Tibial nerve (tissue), 3 donors: ENCODE data around the gene RPL38.

ENCODE experiments used
- CTCF ChIP-seq, 5 experiments: fragments of 200-600 bp in 3 of 5; fragments of 450-650 bp in 2 of 5; sonication (generic) in 3 of 5; IDR thresholded peaks; one replicate each; pipeline ENCODE4 v1.5.1; 2016 to 2019; ENCODE audit warnings: antibody characterized with exemption in 5 of 5, mild to moderate bottlenecking in 3 of 5, moderate library complexity in 2 of 5
- POLR2A ChIP-seq, 2 donors: fragments of 450-650 bp; IDR thresholded peaks; one replicate each; pipeline ENCODE4 v1.6.1; 2017; ENCODE audit warnings: antibody characterized with exemption in 2 of 2, mild to moderate bottlenecking in 2 of 2, moderate library complexity in 2 of 2

- no peak for TF ChIP-seq CTCF (IDR thresholded peaks at IDR 0.05)
- no peak for TF ChIP-seq POLR2A (IDR thresholded peaks at IDR 0.05)
Measured at GRCh38 chr17:74219576-74220133, 16.2 kb downstream of the RPL38 start.
